Osteoblast (primary cell): ENCODE data around the gene CTNS. TPM values are rescaled to one million over a fixed set of nuclear protein-coding genes. Genes with fewer than 3 reads are reported as not detected.
A peak's percentile ranks its signal among the peaks of the same experiment; 100 is the strongest.

Source experiments
- DNase-seq: peaks from one replicate; pipeline ENCODE4 v3.0.0; 2011; ENCODE audit warnings: low spot score, mixed read lengths; ENCODE audit not compliant: insufficient read length; ENCODE audit errors: missing footprints
- H2AFZ ChIP-seq: 2 replicates; pipeline ENCODE4 v1.6.0; 2011; ENCODE audit warnings: mild to moderate bottlenecking, low read length
- H3K27ac ChIP-seq: 2 replicates; pipeline ENCODE4 v1.5.1; 2011; ENCODE audit warnings: mild to moderate bottlenecking, low read depth, low read length, moderate library complexity
- H3K27me3 ChIP-seq: 2 replicates; pipeline ENCODE4 v1.6.0; 2012; ENCODE audit warnings: mild to moderate bottlenecking, control low read depth, inconsistent platforms, low read length, moderate library complexity; ENCODE audit not compliant: insufficient read depth
- H3K36me3 ChIP-seq: 2 replicates; pipeline ENCODE4 v1.5.1; 2011; ENCODE audit warnings: mild to moderate bottlenecking, low read length, control low read depth, moderate library complexity; ENCODE audit not compliant: insufficient read depth
- H3K4me1 ChIP-seq: 2 replicates; pipeline ENCODE4 v1.5.1; 2011; ENCODE audit warnings: mild to moderate bottlenecking, low read length, control low read depth, moderate library complexity; ENCODE audit not compliant: insufficient read depth
- H3K4me2 ChIP-seq: 2 replicates; pipeline ENCODE4 v1.6.0; 2011; ENCODE audit warnings: mild to moderate bottlenecking, low read length; ENCODE audit not compliant: insufficient read depth
- H3K4me3 ChIP-seq: fragments of 200-600 bp; sonication (generic); 3 replicates; pipeline ENCODE4 v1.5.1; 2012; ENCODE audit warnings: mild to moderate bottlenecking, low read length, inconsistent platforms; ENCODE audit not compliant: insufficient read depth
- H3K79me2 ChIP-seq: 2 replicates; pipeline ENCODE4 v1.6.0; 2012; ENCODE audit warnings: mild to moderate bottlenecking, low read length, control low read depth, inconsistent platforms; ENCODE audit not compliant: insufficient read depth
- H3K9me3 ChIP-seq: 2 replicates; pipeline ENCODE4 v1.5.1; 2011; ENCODE audit warnings: low read depth, low read length, control low read depth
- H4K20me1 ChIP-seq: 2 replicates; pipeline ENCODE4 v1.6.0; 2012; ENCODE audit warnings: mild to moderate bottlenecking, low read length, control low read depth; ENCODE audit not compliant: insufficient read depth
- CTCF ChIP-seq: IDR thresholded peaks from 2 replicates; pipeline ENCODE4 v1.5.1; 2011; ENCODE audit warnings: mild to moderate bottlenecking, low read depth, low read length, moderate library complexity; ENCODE audit errors: extremely low read depth
- total RNA-seq: library from RNA; depleted of rRNA; stranded (reverse); fragments of >200 nt; gene quantifications from 2 replicates; pipeline ENCODE4 v1.2.3, GENCODE V29; 2012

Gene CTNS
- total RNA-seq, 1 donor = 34.7 TPM

GRCh38 chr17:3692346-3692745 lies 55.8 kb downstream of the CTNS start:
- H3K4me3 ChIP-seq = no peak overlapping the region
- no peaks in the 10 kb centered on the region for H3K79me2 ChIP-seq
- peak; percentile 68 for DNase-seq
- TF ChIP-seq CTCF = no peak
- H4K20me1 ChIP-seq = no peaks in the 10 kb centered on the region
- H3K4me1 ChIP-seq = peaks cover 12% of the 10 kb centered on the region
- H3K36me3 ChIP-seq = no peaks in the 10 kb centered on the region
- H3K27me3 ChIP-seq = peaks cover 3% of the 10 kb centered on the region
- H3K4me2 ChIP-seq = no peak overlapping the region
- H2AFZ ChIP-seq = no peak overlapping the region
- no peak overlapping the region for H3K27ac ChIP-seq
- no peaks in the 10 kb centered on the region for H3K9me3 ChIP-seq

GRCh38 chr17:3693141-3693540 lies 56.6 kb downstream of the CTNS start:
- Histone ChIP-seq H3K27me3 (peaks cover 3% of the 10 kb centered on the region), H3K4me3 (no peak overlapping the region), H3K4me1 (peaks cover 12% of the 10 kb centered on the region), H3K36me3 (no peaks in the 10 kb centered on the region), H3K27ac (no peak overlapping the region), H4K20me1 (no peaks in the 10 kb centered on the region), H3K79me2 (no peaks in the 10 kb centered on the region), H3K9me3 (peaks cover 1% of the 10 kb centered on the region), H2AFZ (no peak overlapping the region), H3K4me2 (no peak overlapping the region)
- no peak for DNase-seq
- TF ChIP-seq CTCF = no peak

- no peaks in the 10 kb centered on the region for H4K20me1 ChIP-seq
- peaks cover 3% of the 10 kb centered on the region for H3K27me3 ChIP-seq
- no peak for DNase-seq
- no peak overlapping the region for H2AFZ ChIP-seq
- no peaks in the 10 kb centered on the region for H3K79me2 ChIP-seq
- TF ChIP-seq CTCF = no peak
- peaks cover 12% of the 10 kb centered on the region for H3K4me1 ChIP-seq
- peaks cover 4% of the 10 kb centered on the region for H3K9me3 ChIP-seq
- no peak overlapping the region for H3K4me2 ChIP-seq
- H3K4me3 ChIP-seq = no peak overlapping the region
- H3K36me3 ChIP-seq = no peaks in the 10 kb centered on the region
- H3K27ac ChIP-seq = no peak overlapping the region
Measured at GRCh38 chr17:3693829-3694231, 57.3 kb downstream of the CTNS start.

- Histone ChIP-seq H4K20me1 (no peaks in the 10 kb centered on the region), H3K4me1 (peaks cover 12% of the 10 kb centered on the region), H3K4me2 (peak overlapping the region; percentile 90), H3K27ac (no peak overlapping the region), H3K79me2 (no peaks in the 10 kb centered on the region), H3K36me3 (no peaks in the 10 kb centered on the region), H3K4me3 (peak overlapping the region; percentile 75), H3K9me3 (peaks cover 4% of the 10 kb centered on the region), H3K27me3 (peaks cover 3% of the 10 kb centered on the region), H2AFZ (peak overlapping the region; percentile 80)
- peak; percentile 89 for DNase-seq
- no peak for TF ChIP-seq CTCF
Measured at GRCh38 chr17:3695129-3695722, 58.7 kb downstream of the CTNS start.
